Activated CD4-positive, alpha-beta T cell treated with anti-CD3 and anti-CD28 coated beads, Interleukin-10, Interleukin-2, amounts not matched to agents 100 ng/mL and 50 ng/mL, durations not matched to agents 16 hours and 8 hours (primary cell): Measurements from ENCODE around the gene LRP10.

ENCODE experiments used
- DNase-seq: peaks from one replicate; pipeline ENCODE4 v3.0.0-alpha.2; 2020

Gene LRP10

DNA sequence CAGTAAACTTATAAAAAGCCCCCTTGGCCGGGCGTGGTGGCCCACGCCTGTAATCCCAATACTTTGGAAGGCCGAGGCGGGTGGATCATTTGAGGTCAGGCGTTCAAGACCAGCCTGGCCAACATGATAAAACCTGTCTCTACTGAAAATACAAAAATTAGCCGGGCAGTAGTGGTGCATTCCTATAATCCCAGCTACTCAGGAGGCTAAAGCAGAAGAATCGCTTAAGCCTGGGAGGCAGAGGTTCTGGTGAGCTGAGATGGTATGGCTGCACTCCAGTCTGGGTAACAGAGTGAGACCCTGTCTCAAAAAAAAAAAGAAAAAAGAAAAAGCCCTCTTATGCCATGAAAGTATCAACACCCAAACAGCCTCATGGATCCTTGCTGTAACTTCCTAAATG lies 54.0 kb downstream of the LRP10 start:
- DNase-seq, result no peak

DNA sequence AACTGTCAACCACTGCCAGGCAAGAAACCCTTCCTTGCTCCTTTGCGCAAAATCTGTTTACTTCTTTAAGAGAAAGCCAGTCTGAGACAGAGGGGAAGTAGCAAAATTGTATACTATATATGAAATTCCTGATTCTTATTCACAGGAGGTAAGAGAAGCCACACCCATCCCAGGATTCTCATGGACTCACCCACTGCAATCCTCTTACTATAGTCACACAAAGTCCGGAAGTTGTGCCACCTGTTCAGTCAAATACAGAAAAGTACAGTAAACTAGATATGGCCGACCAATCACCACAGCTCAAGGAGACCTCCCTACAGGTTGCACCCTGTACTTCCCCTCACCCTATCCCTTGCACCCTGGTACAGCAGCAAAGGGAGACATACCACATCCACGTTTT lies 54.8 kb downstream of the LRP10 start:
- DNase-seq, result no peak

DNA sequence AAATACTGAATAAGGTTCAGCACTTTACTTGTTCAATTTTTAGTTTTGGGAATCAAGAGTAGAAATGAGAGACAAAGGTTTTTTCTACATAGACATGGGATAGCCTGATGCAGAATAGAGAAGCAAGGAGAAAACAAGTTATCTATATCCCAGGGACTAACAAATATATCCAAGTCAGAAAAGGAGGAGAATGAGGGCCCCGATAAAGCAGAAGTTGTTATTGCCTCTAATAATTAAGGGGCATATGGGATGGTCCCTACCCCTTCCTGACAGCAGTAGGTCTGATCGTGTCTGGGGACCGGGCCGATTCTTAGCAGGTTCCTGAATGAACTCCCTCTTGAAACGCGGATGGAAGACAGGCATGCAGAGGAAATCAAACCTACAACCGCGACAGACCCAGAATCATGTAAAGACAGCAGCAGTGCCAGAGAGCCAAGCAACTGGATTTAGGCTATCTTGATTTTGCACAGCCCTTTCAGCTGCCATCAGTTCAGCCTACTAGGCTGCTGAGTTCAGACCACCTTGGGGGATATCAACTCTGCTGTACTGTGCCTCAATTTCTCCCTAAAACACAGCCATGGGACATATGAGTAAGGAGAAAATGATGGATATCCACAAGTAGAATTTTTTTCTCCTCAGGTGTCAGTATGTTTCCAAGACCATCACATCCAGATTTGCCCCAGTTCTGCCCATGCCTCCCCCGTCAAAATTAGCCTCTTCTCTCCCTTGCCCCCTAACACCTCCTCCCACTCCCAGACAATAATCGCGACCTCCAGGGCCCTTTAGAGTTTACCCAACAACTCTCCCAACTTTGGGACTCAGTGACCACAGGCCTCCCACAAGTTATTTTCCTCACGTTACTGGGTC lies 56.9 kb downstream of the LRP10 start:
- DNase-seq, result peak; percentile 21

DNA sequence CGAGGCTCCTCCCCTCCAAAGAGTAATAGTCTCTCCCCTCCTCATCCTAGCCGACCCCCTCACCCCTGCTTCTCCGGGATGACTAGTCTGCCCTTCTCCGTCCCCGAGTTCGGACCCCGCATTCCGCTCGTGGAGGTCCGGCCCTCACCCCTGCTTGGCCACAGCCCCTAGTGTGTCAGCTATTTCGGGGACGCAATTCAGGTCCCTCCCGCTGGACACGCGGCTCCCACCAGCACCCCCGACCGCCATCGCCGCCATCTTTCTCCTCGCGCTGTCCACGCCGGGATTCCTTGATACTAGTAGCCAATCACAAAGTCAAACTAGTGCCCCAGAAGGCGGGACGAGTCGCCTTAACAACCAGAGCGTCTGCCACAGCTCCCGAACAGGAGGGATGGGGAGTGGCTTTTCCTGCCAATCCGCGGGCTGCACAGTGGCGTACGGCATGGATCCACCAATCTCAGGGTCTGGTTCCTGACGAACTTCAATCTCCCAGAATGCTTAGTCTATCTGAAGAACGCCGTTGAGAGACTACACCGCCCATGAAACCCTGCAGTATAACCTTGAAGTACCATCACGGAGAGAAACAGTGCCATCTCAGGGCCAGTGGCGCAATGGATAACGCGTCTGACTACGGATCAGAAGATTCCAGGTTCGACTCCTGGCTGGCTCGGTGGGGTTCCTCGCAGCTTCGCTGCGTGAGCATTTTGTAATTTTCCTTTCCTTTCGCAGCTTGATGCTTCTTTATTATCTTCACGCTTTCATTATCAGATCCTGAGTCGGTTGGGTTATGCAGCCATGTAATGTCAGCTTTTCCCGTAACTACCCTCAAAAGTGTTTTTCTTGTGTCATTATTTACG lies 57.8 kb downstream of the LRP10 start, which contains the start of gene PRMT5:
Gene PRMT5 (minus strand): TSS at position 273 of the 857 bp plus-strand sequence. CDS start 15 bp downstream, at position 258.
- DNase-seq, result peak; percentile 100

DNA sequence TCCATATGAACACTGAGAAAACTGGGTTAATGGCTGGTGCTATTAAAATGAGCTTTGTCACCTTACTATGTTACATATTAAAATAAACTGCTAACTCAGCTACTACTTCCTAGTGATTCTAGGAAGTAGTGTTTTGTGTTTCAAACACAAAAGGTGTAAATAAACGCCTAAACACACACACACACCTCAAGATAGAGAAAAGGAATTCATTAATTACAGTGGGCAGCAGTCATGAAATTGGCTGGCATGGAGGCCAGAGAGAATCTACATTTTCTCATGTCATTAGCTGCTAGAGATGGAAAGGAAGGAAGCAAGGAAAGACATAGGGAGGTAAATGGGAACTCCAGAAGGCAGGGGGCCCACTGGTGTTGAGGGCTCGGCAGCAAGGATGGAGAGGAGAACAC lies 58.4 kb downstream of the LRP10 start:
- DNase-seq, result no peak
